Stimulated activated effector memory CD8-positive, alpha-beta T cell treated with anti-CD3 and anti-CD28 coated beads, Interleukin-12 subunit alpha, Interleukin-12 subunit beta, amount 100 ng/mL, for 72 hours (primary cell): ENCODE results near the gene PRPSAP1.

Source experiments
- ATAC-seq: fragments of 150-1000 bp; cut with Tn5 transposase; 2 replicates; pipeline ENCODE4 v1.10.0; 2021
- DNase-seq, 2 donors: peaks; one replicate each; pipeline ENCODE4 v3.0.0; 2021 to 2022; ENCODE audit warnings: low spot score in 2 of 2
- H3K27ac Mint-ChIP-seq: one replicate; pipeline ENCODE4 v1.8.0; 2022; ENCODE audit warnings: mild to moderate bottlenecking, mixed read lengths
- H3K36me3 Mint-ChIP-seq: one replicate; pipeline ENCODE4 v1.8.0; 2022; ENCODE audit warnings: mild to moderate bottlenecking, mixed read lengths
- H3K4me1 Mint-ChIP-seq: one replicate; pipeline ENCODE4 v1.8.0; 2022; ENCODE audit warnings: mixed read lengths
- H3K4me3 Mint-ChIP-seq: one replicate; pipeline ENCODE4 v1.8.0; 2022; ENCODE audit warnings: mild to moderate bottlenecking, mixed read lengths
- H3K9me3 Mint-ChIP-seq: one replicate; pipeline ENCODE4 v1.8.0; 2022; ENCODE audit warnings: mixed read lengths

The PRPSAP1 gene

DNA sequence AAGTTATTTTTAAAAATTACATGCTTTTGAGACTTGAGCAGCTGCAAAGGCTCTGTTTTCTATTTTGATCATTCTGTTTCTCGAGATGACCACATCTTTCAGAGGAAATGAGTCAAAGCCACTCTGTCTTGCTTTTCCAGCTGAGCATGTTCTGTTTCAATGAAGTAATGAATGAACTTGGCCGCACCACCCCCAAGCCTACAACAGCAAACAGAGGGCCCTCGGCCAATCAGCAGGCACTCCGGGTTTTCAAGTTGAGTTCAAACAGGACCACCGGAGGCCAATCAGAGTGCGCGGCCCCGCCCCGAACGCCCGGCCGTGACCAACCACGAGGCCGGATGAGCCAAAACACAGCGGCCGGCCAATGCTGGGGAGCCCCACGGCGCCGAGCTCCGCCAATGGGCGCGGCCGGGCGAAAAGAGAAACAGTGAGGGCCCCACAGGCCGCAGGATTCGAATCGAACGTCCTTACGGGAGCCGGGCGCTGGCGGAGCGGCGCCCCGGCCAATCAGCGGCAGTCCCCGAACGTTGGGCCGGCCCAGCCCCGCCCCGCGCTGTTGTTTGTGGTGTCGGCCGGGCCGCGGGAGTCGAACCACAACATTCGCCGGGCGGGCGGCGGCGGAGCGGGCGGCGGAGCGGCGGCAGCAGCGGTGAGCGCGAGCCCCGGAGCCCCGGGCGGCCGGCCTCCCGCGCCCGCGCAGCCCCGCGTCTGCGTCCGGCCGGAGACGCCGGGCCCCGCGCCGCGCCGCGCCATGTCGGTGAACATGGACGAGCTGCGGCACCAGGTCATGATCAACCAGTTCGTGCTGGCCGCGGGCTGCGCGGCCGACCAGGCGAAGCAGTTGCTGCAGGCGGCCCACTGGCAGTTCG, 88.7 kb downstream of the PRPSAP1 start, which contains the start of gene UBALD2:
UBALD2 (plus strand) TSS at position 594 of the 869 bp plus-strand sequence; CDS start at position 752, 158 bp downstream.
- peaks cover 61% of the 10 kb centered on the region for H3K36me3 Mint-ChIP-seq
- peak; percentile 96 to 99 for DNase-seq
- peak within 1 kb of the TSS; percentile 88 for H3K4me3 Mint-ChIP-seq
- no peaks in the 10 kb centered on the region for H3K9me3 Mint-ChIP-seq
- peaks cover 54% of the 10 kb centered on the region for H3K4me1 Mint-ChIP-seq
- ATAC-seq, result peak; percentile 89
- peak within 1 kb of the TSS; percentile 96 for H3K27ac Mint-ChIP-seq

DNA sequence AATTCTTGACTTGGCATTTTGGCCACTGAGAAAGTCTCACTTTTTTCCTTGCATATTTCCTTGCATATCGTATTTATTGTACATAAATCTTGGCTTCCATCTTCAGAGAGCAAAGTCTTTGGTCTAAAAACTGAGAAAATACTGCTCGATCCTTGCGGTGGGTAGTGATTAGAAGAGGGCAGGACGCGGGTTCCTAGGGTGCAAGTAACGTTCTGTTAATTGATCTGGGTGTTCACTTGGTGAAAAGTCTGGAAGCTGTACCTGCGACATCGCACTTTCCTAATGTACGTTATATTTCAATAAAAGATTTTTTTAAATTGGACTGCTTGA, 89.3 kb downstream of the PRPSAP1 start:
- Mint-ChIP-seq H3K4me3 (peak overlapping the region; percentile 88), H3K9me3 (no peaks in the 10 kb centered on the region), H3K27ac (peak overlapping the region; percentile 96), H3K36me3 (peaks cover 55% of the 10 kb centered on the region), H3K4me1 (peaks cover 48% of the 10 kb centered on the region)
- ATAC-seq (peak; percentile 1), DNase-seq (peak in 1 of 2 donors; percentile 70)

DNA sequence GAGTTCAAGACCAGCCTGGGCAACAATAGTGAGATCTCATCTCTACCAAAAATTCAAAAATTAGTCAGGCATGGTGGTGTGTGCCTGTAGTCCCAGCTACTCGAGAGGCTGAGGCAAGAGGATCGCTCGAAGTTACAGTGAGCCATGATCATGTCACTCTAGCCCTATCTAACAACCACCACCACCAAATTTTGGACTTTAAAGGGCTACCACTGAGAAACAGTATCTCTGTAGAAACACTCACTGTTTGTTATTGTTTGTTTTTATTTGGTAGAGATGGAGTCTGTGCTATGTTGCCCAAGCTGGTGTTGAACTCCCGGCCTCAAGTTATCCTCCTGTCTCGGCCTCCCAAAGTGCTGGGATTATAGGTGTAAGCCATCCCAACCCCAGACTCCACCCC, 89.8 kb downstream of the PRPSAP1 start:
- Mint-ChIP-seq H3K9me3 (no peaks in the 10 kb centered on the region), H3K4me3 (peak overlapping the region; percentile 88), H3K36me3 (peaks cover 51% of the 10 kb centered on the region), H3K4me1 (peaks cover 43% of the 10 kb centered on the region), H3K27ac (peak overlapping the region; percentile 96)
- DNase-seq, result no peak
- no peak for ATAC-seq

DNA sequence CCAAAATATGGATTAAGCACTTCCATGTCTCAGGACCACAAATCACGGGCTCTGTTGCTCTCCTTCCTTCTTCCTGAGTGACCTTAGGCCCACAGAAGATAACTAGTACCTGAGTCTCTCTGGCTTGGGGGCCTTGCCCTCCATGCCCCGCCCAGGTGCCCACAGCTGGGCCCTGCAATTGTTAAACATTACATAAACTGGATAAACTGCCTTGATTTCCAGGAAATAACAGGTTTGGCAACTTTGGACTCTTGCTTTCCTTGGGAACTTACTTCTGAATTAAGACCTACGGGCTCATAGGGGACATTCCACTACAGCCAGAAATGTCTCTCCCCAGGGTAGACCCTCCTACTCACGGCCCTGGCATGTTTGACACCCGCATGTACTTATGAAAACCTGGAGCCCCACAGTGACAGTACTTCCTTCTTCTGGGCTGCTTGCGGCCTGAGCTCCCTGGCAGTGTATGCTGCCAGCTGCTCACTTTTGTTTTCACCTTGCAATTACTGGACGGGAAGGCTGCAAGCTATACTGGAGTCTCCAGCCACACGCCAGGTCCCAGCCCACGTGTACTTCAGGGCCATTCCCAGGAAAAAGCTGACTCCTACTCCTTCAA, 90.9 kb downstream of the PRPSAP1 start:
- no peak for ATAC-seq
- Mint-ChIP-seq H3K4me1 (peaks cover 34% of the 10 kb centered on the region), H3K9me3 (no peaks in the 10 kb centered on the region), H3K36me3 (peaks cover 40% of the 10 kb centered on the region), H3K4me3 (peak overlapping the region; percentile 88), H3K27ac (peak overlapping the region; percentile 96)
- no peak for DNase-seq

DNA sequence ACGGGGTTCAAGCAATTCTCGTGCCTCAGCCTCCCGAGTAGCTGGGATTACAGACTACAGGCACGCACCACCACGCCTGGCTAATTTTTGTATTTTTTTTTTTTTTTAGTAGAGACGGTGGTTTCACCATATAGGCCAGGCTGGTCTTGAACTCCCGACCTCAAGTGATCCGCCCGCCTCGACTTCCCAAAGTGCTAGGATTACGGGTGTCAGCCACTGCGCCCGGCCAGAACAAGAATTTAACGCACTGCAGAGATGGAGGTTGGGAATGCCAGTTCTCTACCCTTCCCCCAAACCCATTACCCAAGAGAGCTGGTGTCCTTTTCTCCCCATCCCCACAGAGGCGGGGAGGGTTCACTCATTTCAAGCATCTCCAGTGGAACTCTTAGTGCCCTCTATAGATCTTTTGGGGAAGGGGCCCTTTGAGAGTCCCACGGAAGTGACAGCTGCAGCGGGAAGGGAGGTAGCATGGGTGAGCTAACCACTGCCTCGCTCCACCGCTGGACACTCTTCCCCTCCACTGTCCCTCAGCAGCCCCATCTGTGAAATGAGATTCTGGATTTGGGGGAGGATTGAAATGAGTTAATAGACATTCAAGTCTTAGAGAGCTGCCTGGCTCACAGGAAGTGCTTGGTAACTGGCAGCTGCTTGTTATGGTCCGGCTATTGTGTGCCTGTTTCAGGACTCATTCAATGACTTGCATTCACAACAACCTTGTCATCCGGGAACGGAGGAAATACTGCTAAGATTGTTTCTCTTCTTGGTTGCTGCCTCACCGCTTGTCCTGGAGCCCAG, 92.1 kb downstream of the PRPSAP1 start:
- Mint-ChIP-seq H3K27ac (peak overlapping the region; percentile 96), H3K36me3 (peaks cover 32% of the 10 kb centered on the region), H3K4me3 (peak overlapping the region; percentile 88), H3K4me1 (peaks cover 36% of the 10 kb centered on the region), H3K9me3 (no peaks in the 10 kb centered on the region)
- DNase-seq, result no peak
- ATAC-seq, result no peak

DNA sequence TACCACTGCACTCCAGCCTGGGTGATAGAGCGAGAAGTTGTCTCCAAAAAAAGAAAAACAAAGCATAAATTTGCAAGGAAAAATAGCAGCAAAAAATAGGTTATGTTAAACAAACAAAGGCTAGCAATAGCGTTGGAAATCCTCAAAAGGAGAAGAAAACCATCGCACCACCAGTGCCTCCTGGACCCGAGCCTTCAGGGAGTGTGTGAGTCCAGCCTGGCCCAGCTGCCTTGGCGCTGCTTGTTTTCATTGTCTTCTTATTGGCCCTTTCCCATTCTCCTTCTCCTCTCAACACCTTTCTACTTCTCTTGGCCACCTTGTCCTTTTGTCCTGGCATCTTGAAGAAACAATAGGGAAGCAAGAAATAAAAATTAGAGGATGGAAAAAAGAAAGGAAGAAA, 93.0 kb downstream of the PRPSAP1 start:
- Mint-ChIP-seq H3K27ac (no peak overlapping the region), H3K36me3 (peaks cover 26% of the 10 kb centered on the region), H3K4me3 (no peak overlapping the region), H3K4me1 (peaks cover 44% of the 10 kb centered on the region), H3K9me3 (no peaks in the 10 kb centered on the region)
- DNase-seq, result no peak
- no peak for ATAC-seq

DNA sequence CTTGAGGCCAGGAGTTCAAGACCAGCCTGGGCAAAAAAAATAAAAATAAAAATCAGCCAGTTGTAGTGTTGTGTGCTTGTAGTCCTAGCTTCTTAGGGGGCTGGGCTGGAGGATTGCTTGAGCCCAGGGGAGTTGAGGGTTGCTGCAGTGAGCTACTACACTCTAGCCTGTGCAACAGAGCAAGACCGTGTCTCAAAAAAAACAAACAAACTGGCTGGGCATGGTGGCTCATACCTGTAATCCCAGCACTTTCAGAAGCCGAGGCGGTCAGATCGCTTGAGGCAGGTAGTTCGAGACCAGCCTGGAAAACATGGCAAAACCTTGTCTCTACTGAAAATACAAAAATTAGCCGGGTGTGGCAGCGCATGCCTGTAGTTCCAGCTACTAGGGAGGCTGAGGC, 93.5 kb downstream of the PRPSAP1 start:
- DNase-seq (no peak), ATAC-seq (no peak)
- Mint-ChIP-seq H3K36me3 (peaks cover 21% of the 10 kb centered on the region), H3K4me1 (peaks cover 49% of the 10 kb centered on the region), H3K27ac (no peak overlapping the region), H3K4me3 (no peak overlapping the region), H3K9me3 (no peaks in the 10 kb centered on the region)
